SKM-1 (cell line): ENCODE results near the gene GPHN.
"Not testable (repeated sequence)": the region's sequence is repeated elsewhere in the genome, so short reads cannot be mapped to it uniquely, and the experiment has no call there.

Experiments used
- DNase-seq: peaks from one replicate; lab custom pipeline; 2025; ENCODE audit not compliant: unreplicated experiment; lab: John Stamatoyannopoulos, UW

Gene GPHN

GRCh38 chr14:66651536-66652220 is 143.7 kb downstream of the GPHN start:
- DNase-seq = no peak

DNA sequence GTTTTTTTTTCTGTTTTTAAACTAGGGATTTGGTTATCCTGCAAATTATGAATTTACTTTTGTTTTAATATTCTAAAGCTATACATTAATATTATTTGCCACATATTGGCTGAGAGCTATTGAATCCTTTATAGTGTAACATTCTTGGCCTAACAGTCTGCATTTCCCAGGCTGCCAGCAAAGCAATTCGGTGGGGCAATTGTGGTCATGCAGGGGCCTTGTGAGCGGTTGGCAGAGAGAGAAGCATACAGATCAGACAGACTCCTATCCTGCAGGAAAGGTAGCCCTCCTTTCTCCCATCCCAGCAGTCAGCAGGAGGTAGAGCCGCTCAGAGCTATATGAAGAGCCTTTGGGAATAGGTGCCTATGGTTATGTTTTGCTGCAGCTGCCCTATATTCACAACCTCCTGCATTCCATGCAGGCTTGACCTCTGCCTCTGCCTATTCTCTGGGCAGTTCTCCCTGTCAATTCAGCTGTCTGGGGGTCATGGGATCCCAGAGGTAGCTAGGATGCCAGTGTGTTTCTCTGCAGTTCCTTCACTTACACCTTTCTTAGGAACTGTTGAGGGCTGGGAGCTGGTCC is 144.7 kb downstream of the GPHN start:
- DNase-seq = no peak

DNA sequence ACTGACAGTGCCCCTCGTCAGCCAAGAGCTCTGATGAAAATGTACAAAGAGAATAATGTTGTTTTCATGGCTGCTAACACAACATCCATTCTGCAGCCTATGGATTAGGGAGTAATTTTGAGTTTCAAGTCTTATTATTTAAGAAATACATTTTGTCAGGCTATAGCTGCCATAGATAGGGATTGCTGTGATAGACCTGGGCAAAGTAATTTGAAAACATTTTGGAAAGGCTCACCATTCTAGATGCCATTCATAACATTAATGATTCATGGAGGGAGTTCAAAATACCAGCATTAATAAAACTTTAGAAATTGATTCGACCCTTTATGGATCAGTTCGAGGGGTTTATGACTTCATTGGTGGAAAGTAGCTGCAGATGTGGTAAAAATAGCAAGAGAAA is 149.8 kb downstream of the GPHN start:
- DNase-seq = no peak

DNA sequence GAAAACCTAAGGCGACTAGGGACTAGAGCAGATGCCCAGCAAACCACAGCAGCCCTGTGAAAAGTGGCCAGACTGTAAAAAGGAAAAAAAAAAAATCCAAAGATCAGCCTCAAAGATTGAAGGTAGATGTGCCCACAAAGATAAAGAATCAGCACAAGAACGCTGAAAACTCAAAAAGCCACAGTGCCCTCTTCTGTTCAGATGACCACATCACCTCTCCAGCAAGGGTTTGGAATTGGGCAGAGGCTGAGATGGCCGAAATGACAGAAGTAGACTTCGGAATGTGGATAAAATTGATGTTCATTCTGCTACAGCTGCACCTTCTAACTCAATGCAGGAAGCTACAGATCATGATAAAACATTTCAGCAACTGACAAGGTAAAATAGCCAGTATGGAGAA is 154.4 kb downstream of the GPHN start:
- DNase-seq = no peak

DNA sequence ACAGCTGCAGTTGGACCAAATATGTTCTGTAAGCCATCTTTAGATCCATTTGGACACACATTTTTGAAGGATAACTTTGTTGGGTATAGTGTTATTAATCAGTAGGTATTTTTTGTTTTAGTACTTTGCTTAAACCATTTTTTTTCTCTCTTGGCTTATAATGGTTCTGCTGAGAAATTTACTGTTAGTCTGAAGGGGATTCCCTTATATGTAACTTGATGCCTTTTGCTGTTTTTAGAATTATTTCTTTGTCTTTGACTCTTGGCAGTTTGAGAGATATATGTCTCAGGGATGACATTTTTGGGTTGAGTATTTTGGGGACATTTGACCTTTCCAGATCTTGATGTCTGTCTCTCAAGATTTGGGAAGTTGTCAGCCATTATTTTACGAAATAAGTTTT is 169.8 kb downstream of the GPHN start:
- no peak for DNase-seq

DNA sequence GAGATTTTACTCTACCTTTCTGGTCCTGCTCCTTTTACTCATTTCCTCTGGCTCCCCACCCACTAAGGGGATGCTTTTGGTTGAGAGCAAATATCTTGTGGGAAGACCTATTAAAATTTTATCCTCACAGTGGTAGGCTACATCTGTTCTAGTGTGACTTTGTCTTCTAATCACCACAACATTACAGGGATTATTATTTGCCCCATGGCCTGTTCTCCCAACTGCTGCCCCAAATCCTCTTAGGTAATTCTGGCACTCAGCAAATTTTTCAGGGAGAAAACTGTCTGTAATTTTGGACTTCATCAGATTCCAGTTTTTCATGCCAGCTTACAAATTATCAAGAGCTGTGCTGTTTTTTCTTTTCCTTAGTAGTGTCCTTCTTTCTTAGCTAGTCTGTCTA is 172.3 kb downstream of the GPHN start:
- DNase-seq = no peak

GRCh38 chr14:66696326-66696725 is 188.4 kb downstream of the GPHN start:
- DNase-seq = no peak

DNA sequence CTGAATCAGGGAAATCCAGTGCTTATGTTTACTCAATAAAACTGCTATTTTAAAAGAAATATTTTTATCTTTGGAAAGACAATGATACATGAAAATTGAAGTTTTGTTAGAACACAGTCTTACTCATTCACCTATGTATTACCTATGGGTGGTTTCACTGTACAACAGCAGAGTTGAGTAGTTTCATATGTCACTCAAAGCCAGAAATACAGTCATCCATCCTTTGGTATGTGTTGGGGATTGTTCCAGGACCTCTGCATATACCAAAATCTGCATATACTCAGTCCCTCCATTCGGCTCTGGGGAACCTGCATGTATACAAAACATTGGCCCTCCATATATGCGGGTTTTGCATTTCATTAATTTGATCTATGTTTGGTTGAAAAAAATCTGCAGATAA is 190.6 kb downstream of the GPHN start:
- DNase-seq = no peak

GRCh38 chr14:66701813-66702212 is 193.9 kb downstream of the GPHN start:
- no peak for DNase-seq

- DNase-seq = no peak
Measured at GRCh38 chr14:66708267-66708666, 200.3 kb downstream of the GPHN start.

GRCh38 chr14:66709291-66709690 is 201.3 kb downstream of the GPHN start:
- no peak for DNase-seq

- not testable (repeated sequence) for DNase-seq
Measured at GRCh38 chr14:66714291-66714690, 206.3 kb downstream of the GPHN start.

- DNase-seq = not testable (repeated sequence)
Measured at GRCh38 chr14:66715313-66715712, 207.4 kb downstream of the GPHN start.

DNA sequence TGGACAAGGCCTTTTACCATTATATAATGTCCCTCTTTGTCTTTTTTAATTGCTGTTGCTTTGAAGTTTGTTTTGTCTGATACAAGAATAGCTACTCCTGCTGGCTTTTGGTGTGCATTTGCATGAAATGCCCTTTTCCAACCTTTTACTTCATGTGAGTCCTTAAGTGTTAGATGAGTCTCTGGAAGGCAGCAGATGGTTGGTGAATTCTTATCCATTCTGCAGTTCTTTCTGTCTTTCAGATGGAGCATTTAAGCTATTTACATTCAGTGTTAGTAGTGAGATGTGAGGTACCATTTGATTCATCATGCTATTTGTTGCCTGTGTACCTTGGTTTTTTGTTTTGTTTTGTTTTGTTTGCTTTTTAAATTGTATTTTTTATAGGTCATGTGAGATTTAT is 208.3 kb downstream of the GPHN start:
- DNase-seq = no peak

DNA sequence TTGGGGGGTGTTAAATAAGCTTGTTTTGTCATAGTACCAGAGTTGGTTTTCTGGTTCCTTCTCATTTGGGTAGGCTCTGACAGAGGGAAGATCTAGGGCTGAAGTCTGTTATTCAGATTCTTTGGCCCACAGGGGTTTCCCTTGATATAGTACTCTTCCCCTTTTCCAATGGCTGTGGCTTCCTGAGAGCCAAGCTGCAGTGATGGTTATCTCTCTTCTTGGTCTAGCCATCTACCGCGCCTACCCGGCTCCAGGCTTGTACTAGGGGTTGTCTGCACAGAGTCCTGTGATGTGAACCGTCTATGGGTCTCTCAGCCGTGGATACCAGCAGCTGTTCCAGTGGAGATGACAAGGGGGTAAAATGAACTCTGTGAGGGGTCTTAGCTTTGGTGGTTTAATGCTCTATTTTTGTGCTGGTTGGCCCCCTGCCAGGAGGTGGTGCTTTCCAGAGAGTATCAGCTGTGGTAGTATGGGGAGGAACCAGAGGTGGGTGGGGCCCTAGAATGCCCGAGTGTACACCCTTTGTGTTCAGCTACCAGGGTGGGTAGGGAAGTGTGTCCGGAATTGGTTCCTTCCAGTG is 209.7 kb downstream of the GPHN start:
- DNase-seq = no peak

- DNase-seq = no peak
Measured at GRCh38 chr14:66724996-66725395, 217.0 kb downstream of the GPHN start.

- not testable (repeated sequence) for DNase-seq
Measured at GRCh38 chr14:66731298-66731697, 223.4 kb downstream of the GPHN start.

GRCh38 chr14:66735853-66736252 is 227.9 kb downstream of the GPHN start:
- no peak for DNase-seq

DNA sequence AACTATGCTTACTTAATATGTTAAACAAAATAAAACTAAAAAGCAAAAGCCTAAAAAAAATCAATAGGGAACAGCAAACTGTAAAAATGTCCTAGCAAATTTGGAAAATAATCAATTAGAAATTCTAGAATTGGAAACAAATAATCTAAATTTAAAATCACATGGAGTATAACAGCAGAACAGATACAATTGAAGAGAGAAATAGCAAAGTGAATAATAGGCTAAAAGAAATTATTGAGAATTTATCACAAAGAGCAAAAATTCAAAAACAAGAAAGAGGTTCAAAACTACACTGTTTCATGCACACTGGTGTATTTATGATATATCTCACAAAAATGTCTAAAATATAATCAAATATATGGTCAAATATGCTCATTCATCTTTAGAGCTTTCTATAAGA is 231.9 kb downstream of the GPHN start:
- DNase-seq = no peak

GRCh38 chr14:66745078-66745477 is 237.1 kb downstream of the GPHN start:
- no peak for DNase-seq

DNA sequence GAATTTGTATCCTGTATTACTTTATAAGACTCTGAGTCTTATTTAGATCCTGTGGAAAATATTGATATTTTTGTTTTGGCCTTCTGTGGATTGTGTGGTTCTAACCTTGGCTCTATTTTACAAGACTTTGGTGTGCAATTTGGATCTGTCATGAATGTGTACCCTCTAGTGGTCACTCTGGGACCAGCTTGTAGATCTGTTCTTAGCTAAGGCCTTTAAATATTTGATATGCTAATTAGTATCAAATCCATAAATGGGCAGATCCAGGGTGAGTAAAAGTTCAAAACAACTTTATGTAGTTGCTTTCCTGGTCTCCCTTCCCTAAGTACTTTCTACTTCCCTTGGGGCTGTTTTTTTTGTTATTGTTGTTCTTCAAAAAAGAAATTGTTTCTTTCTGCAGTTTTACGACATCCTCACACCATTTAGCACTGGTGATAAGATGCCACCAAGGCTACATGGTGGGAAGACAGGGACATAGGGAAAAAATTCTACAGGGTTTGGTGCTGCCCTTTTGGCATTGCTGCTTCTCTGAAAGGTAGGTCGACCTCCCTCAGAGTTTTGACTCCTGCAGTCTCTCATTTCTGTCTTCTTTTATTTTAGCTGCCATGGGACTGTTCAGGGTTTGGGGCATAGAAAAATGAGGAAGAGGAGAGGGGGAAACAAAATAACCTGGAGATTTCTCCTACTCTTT is 238.5 kb downstream of the GPHN start:
- DNase-seq = no peak

DNA sequence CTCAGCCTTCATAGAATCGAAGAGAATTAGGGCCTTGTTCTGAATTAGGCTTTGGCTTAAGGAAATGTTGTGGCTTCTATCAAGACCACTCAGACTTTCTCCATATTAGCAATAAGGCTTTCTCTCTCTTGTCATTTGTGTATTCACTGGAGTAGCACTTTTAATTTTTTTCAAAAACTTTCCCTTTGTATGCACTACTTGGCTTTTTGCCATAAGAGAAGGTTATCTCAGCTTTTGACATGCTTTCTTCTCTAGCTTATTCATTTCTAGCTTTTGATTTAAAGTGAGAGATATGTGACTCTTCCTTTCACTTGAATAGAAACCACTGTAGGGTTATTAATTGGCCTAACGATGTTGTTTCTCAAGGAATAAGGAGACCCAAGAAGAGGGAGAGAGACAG is 244.2 kb downstream of the GPHN start:
- no peak for DNase-seq
